NCI-H2171 (cell line): ENCODE results near the gene ZNF77.
"Not testable (repeated sequence)": the region's sequence is repeated elsewhere in the genome, so short reads cannot be mapped to it uniquely, and the experiment has no call there.

ENCODE experiments used
- DNase-seq: peaks from one replicate; lab custom pipeline; 2025; lab: John Stamatoyannopoulos, UW

Gene ZNF77

GRCh38 chr19:2970201-2970835, 25.5 kb upstream of the ZNF77 start:
- DNase-seq: no peak

- DNase-seq: peak; percentile 79
These were observed 24.3 kb upstream of the ZNF77 start for GRCh38 chr19:2969104-2969504.

GRCh38 chr19:2967972-2968371, 23.2 kb upstream of the ZNF77 start:
- DNase-seq: no peak

- no peak for DNase-seq
These were observed 20.1 kb upstream of the ZNF77 start for GRCh38 chr19:2964874-2965273.

GRCh38 chr19:2963631-2964030, 18.9 kb upstream of the ZNF77 start:
- DNase-seq: not testable (repeated sequence)

GRCh38 chr19:2963122-2963521, 18.4 kb upstream of the ZNF77 start:
- DNase-seq: no peak

- DNase-seq: peak; percentile 64
These were observed 17.4 kb upstream of the ZNF77 start for GRCh38 chr19:2962018-2962670.

GRCh38 chr19:2960120-2960519, 15.3 kb upstream of the ZNF77 start:
- no peak for DNase-seq

- no peak for DNase-seq
These were observed 12.4 kb upstream of the ZNF77 start for GRCh38 chr19:2957160-2957559.

- DNase-seq: no peak
These were observed 8.2 kb upstream of the ZNF77 start for GRCh38 chr19:2952953-2953481.

- peak; percentile 97 for DNase-seq
These were observed 5.7 kb upstream of the ZNF77 start for GRCh38 chr19:2950286-2951124.

- no peak for DNase-seq
These were observed 5.1 kb upstream of the ZNF77 start for GRCh38 chr19:2949939-2950285.

GRCh38 chr19:2945575-2946184, 909 bp upstream of the ZNF77 start:
- DNase-seq: no peak

GRCh38 chr19:2944403-2944774, 382 bp downstream of the ZNF77 start:
- DNase-seq: no peak

GRCh38 chr19:2942928-2943640, 1.7 kb downstream of the ZNF77 start:
- DNase-seq: no peak

- DNase-seq: not testable (repeated sequence)
These were observed 8.9 kb downstream of the ZNF77 start for GRCh38 chr19:2935863-2936262.

- DNase-seq: no peak
These were observed 11.3 kb downstream of the ZNF77 start for GRCh38 chr19:2933490-2933910.

GRCh38 chr19:2927032-2927430, 17.7 kb downstream of the ZNF77 start:
- DNase-seq: no peak

- DNase-seq: no peak
These were observed 18.3 kb downstream of the ZNF77 start for GRCh38 chr19:2926341-2927031.

GRCh38 chr19:2923510-2923909, 21.3 kb downstream of the ZNF77 start:
- peak; percentile 71 for DNase-seq

- no peak for DNase-seq
These were observed 21.8 kb downstream of the ZNF77 start for GRCh38 chr19:2922987-2923386.
